Measurements from ENCODE around the gene LHCGR.

LHCGR gene

DNA sequence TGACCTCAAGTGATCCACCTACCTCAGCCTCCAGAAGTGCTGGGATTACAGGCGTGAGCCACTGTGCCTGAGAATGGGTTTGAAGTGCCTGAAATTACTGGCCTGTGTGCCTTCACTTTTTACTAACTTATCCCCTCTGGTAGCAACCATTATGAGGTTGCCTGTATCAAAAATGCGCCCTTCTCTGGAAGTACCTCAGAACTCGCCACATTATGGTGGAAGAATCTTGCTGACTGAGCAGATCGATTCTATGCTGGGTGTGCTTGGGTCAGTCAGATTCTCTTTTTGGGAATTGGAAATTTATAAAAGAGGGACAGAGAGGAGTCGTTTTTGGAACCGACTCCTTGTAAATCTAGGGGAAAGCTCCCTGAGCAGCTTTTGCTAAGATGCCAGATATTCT is 8.2 kb downstream of the LHCGR start:
- TF ChIP-seq, protein P1, sequence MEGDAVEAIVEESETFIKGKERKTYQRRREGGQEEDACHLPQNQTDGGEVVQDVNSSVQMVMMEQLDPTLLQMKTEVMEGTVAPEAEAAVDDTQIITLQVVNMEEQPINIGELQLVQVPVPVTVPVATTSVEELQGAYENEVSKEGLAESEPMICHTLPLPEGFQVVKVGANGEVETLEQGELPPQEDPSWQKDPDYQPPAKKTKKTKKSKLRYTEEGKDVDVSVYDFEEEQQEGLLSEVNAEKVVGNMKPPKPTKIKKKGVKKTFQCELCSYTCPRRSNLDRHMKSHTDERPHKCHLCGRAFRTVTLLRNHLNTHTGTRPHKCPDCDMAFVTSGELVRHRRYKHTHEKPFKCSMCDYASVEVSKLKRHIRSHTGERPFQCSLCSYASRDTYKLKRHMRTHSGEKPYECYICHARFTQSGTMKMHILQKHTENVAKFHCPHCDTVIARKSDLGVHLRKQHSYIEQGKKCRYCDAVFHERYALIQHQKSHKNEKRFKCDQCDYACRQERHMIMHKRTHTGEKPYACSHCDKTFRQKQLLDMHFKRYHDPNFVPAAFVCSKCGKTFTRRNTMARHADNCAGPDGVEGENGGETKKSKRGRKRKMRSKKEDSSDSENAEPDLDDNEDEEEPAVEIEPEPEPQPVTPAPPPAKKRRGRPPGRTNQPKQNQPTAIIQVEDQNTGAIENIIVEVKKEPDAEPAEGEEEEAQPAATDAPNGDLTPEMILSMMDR (IDR thresholded peaks at IDR 0.05), result no peak

DNA sequence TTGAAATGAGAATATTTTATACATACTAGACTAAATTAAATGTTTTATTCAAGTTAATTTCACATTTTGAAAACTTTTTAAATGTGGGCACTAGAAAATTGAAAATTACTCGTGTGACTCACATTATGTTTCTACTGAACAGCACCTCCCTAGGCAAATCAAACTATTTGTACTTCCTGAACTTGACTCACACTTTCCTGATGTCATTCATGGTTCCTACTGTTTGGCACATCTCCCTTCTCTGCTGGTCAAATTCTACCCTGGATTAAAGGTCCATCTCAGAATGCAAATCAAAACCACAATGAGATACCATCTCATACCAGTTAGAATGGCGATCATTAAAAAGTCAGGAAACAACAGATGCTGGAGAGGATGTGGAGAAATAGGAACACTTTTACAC is 16.7 kb downstream of the LHCGR start:
- TF ChIP-seq, protein P1 (IDR thresholded peaks at IDR 0.05), result no peak

DNA sequence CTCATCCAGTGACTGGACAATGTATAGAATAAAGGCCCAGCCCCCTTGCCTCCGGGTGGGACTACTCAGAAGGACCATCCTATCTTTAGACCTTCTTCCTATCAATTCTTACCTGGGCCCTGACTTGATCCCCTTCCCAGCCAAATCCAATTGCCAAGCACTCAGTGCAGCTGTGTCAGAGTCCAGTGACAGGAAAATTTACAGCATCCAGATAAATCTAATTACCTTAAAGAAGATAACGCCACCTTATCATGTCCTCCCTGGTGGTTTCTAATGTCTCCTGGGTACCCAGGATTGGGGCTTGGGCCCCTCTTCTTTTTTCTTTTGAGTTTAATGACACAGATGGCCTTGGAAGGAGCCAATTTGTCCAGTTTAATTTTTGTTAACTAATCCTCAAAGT is 19.3 kb downstream of the LHCGR start:
- TF ChIP-seq, protein P1 (IDR thresholded peaks at IDR 0.05), result no peak

DNA sequence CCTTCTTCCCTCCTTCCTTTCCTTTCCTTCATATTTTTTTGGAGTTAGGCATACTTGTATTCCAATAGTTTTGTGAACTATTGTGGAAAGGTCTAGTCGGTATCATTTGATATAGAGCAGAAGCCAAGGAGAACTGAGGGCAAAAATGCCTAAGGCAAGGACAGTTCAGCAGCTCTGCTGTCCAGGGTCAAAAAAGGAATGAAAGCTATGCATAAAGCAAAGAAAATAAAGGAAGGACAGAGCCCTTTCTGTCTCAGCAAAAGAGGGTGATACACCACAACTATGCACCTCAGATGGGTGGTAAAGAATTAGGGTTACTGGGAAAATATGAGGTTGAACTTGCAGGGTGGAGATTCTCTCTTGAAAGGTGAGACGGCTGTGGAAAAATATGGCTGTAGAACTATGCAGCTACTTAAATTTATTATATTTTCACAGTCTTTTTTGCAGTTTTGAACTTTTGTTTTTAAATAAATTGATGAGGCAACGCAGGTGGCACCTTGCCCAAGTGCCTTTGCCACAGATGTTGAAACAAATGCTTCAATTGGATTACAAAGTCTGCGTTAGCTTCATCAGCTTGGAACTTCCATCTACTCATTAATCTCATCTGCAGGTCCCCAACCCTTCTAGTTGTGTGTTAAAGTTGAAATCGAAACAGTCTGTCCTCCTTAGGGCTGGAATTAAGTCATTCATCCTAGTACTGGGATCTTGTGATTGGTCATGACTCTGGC is 20.8 kb downstream of the LHCGR start:
- TF ChIP-seq, protein P1 (IDR thresholded peaks at IDR 0.05), result no peak

DNA sequence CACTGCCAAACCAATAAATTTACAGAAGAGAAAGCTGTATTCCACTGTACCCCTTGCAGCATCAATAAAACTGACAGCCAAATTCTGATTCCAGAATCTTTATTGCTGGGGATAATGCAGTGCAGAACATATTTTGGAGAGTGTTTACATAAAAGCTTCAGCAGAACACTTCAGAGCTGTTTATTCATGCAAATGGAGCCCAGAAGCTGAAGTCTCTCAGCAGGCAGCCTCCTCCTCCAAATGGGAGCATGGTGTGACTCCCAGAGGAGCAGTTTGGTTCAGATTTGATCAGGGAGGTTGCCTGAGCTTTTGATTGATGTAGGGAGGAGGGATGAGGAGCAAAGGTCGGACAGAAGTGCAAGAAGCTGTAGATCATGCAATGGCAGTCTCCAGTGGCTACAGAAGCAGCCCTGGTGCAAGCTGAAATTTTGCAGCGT is 22.4 kb downstream of the LHCGR start:
- TF ChIP-seq, protein P1 (IDR thresholded peaks at IDR 0.05), result no peak

DNA sequence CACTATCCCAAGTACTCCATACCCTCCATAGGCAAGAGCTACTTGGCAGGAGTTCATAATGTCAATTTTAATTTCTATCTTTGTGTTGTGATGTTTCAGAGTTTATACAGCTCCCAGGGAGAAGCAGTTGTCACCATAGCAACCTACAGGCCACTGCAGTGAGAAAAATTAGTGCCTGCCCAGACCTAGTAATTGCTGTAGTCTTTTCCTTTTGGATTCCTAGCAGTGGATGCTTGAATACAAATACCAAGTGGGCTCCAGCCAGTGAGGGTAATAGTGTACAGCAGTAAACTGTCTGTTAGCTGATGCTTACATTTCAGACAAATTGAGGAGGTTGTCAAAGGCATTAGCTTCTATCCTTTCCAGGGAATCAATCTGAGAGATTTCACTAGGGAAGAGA is 26.7 kb downstream of the LHCGR start:
- TF ChIP-seq, protein P1 (IDR thresholded peaks at IDR 0.05), result no peak

DNA sequence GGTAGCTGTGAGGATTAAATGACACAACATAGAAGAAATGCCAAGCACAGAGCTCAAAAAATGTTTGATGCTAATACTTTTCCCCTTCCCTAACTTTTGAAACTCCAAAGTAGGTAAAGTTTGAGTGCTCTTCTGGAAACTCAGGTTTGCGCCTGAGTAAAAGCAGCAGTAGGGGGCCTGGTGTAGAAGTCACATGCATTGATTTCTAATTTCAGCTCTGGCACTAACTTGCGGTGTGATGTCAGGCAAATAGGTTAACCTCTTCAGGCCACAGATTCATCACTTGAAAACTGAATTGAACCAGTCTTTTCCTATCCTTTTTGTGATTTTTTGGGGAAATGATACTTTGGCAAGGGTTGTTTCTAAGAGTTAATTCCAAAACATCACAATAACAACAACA is 27.2 kb downstream of the LHCGR start:
- TF ChIP-seq, protein P1 (IDR thresholded peaks at IDR 0.05), result no peak

DNA sequence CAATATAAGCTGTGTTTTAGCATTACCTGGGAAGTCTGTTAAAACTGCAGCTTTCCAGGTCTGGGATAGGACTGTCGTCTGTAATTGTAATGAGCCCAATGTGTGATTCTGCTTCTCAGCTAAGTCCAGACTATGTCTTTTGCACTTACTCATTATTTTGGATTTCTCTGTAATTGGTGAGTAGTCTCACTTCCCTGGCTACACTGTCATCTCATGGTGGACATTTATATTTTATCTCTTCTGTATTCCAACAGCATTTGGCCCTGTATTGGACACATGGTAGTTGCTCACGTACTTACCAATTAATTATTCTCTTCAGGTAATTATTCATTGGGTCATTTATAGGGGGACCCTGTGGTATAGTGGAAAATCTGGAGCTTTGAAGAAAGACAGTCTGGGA is 28.0 kb downstream of the LHCGR start:
- TF ChIP-seq, protein P1 (IDR thresholded peaks at IDR 0.05), result peak; percentile 32

Measured in LNCAP (cell line).